GM12873 (cell line): Measurements from ENCODE around the gene RNH1.

ENCODE experiments used
- CTCF ChIP-seq: IDR thresholded peaks from 2 replicates; pipeline ENCODE4 v1.5.1; 2012; ENCODE audit warnings: low read depth, mild to moderate bottlenecking, moderate library complexity, low read length, control low read depth; ENCODE audit not compliant: insufficient read depth; ENCODE audit errors: missing control alignments

Gene RNH1

GRCh38 chr11:490930-491260 is 16.1 kb downstream of the RNH1 start:
- no peak for TF ChIP-seq CTCF

GRCh38 chr11:490186-490929 is 16.7 kb downstream of the RNH1 start:
- TF ChIP-seq CTCF = no peak

GRCh38 chr11:489610-490185 is 17.3 kb downstream of the RNH1 start:
- TF ChIP-seq CTCF = no peak

- no peak for TF ChIP-seq CTCF
Observed at GRCh38 chr11:488992-489391, 18.1 kb downstream of the RNH1 start.

- TF ChIP-seq CTCF = no peak
Observed at GRCh38 chr11:488579-488978, 18.5 kb downstream of the RNH1 start.

GRCh38 chr11:488062-488461 is 19.0 kb downstream of the RNH1 start:
- no peak for TF ChIP-seq CTCF

GRCh38 chr11:487571-488021 is 19.4 kb downstream of the RNH1 start:
- TF ChIP-seq CTCF = no peak
